ENCODE data around the gene CAVIN4. TPM values are rescaled to one million over a fixed set of nuclear protein-coding genes. Genes with fewer than 3 reads are reported as not detected.

CAVIN4 gene
- total RNA-seq, 5 donors from 2014 or later (not counting 1 experiment from before 2014, with no cell fraction given), result 0.13 to 0.26 (median 0.18) TPM; not detected in 1

DNA sequence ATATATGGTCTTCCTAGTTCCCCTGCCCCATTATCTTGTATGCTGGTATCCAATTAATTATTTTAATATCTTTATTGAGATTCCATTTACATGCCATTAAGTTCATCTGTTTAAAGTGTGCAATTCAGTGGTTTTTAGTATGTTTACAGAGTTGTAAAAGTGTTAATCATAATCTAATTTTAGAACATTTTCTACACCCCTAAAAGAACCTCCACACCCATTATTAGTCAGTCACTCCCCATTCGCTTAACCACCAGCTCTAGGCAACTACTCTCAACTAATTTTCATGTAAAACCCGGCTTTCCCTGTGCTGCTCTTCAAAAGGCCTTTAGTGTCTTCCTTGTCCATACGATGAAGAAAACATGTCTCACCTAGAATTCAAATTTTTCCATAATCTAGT lies 20.8 kb upstream of the CAVIN4 start:
- no peak overlapping the region for H3K27ac Mint-ChIP-seq
- DNase-seq, result no peak
- H3K9me3 Mint-ChIP-seq, result no peaks in the 10 kb centered on the region
- no peak overlapping the region for H3K4me3 Mint-ChIP-seq
- Histone ChIP-seq H3K4me1 (ENCODE audit: control insufficient read depth in 1 of 2, extremely low read depth in 1 of 2, insufficient read depth in 2 of 2, low read length in 2 of 2) (no peaks in the 10 kb centered on the region), H3K36me3 (ENCODE audit: control insufficient read depth in 2 of 2, extremely low read depth in 1 of 2, insufficient read depth in 1 of 2, low read length in 1 of 2) (no peaks in the 10 kb centered on the region), H3K9me3 (no peaks in the 10 kb centered on the region), H3K4me3 (ENCODE audit: control insufficient read depth in 1 of 2, extremely low read depth in 1 of 2, low read length in 1 of 2) (no peak overlapping the region), H3K27me3 (replicated peaks in 1 of 2; ENCODE audit: control insufficient read depth in 2 of 2, extremely low read depth in 1 of 2, insufficient read depth in 2 of 2, low read length in 1 of 2) (no peaks in the 10 kb centered on the region), H3K27ac (ENCODE audit: low read length) (no peak overlapping the region)
- 82% methylated on average over 3 of the region's 3 CpGs for WGBS (ENCODE audit: insufficient coverage)
- no peaks in the 10 kb centered on the region for H3K4me1 Mint-ChIP-seq
- ATAC-seq (replicated peaks in 1 of 4), result no peak
- no peaks in the 10 kb centered on the region for H3K36me3 Mint-ChIP-seq
- CTCF ChIA-PET, result interaction anchor here in 1 of 2 donors (0.6 kb wide), 2 partner anchors 32 to 624 kb away, joined by 4 read pairs; no protein-coding TSS in a partner anchor
- no peaks in the 10 kb centered on the region for H3K27me3 Mint-ChIP-seq
- POLR2A ChIA-PET, result no interaction called here

DNA sequence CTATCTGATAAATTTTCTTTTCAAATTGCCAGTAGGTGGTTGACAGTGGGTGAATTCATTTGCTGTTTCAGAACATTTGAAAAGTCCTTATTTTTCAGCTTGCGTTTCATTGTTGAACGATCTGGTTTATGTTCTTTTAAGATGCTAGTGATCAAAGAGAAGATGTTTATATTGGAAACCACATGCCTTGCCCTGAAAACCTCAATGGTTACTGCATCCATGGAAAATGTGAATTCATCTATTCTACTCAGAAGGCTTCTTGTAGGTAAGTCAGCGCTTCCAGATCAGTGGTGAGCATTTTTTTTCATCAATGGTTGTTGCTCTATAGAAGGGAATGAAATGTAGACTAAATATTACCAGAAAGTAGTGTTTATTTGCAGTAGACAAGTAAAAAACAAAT lies 16.6 kb upstream of the CAVIN4 start:
- Mint-ChIP-seq H3K36me3 (no peaks in the 10 kb centered on the region), H3K4me3 (no peak overlapping the region), H3K27ac (no peak overlapping the region), H3K9me3 (no peaks in the 10 kb centered on the region), H3K27me3 (no peaks in the 10 kb centered on the region), H3K4me1 (no peaks in the 10 kb centered on the region)
- ChIA-PET CTCF (no interaction called here), POLR2A (no interaction called here)
- WGBS (ENCODE audit: insufficient coverage), result no CpG with 5 or more reads among the region's 3 CpGs
- DNase-seq (no peak), ATAC-seq (replicated peaks in 1 of 4) (no peak)
- Histone ChIP-seq H3K27ac (ENCODE audit: low read length) (no peak overlapping the region), H3K4me1 (ENCODE audit: control insufficient read depth in 1 of 2, extremely low read depth in 1 of 2, insufficient read depth in 2 of 2, low read length in 2 of 2) (no peaks in the 10 kb centered on the region), H3K36me3 (ENCODE audit: control insufficient read depth in 2 of 2, extremely low read depth in 1 of 2, insufficient read depth in 1 of 2, low read length in 1 of 2) (no peaks in the 10 kb centered on the region), H3K27me3 (replicated peaks in 1 of 2; ENCODE audit: control insufficient read depth in 2 of 2, extremely low read depth in 1 of 2, insufficient read depth in 2 of 2, low read length in 1 of 2) (no peaks in the 10 kb centered on the region), H3K4me3 (ENCODE audit: control insufficient read depth in 1 of 2, extremely low read depth in 1 of 2, low read length in 1 of 2) (no peak overlapping the region), H3K9me3 (no peaks in the 10 kb centered on the region)

DNA sequence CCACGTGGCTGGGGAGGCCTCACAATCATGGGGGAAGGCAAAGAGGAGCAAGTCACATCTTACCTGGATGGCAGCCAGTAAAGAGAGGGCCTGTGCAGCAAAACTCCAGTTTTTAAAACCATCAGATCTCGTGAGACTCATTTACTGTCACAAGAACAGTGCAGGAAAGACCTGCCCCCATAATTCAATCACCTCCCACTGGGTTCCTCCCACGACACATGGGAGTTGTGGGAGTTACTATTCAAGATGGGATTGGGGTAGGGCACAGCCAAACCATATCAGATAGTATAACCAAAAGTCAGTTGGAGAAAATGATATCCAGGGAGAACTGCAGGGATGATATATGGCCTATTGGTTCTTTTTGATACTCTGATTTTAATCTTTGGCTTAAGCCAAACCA lies 10.0 kb upstream of the CAVIN4 start:
- peaks cover 5% of the 10 kb centered on the region for H3K36me3 Mint-ChIP-seq
- ChIA-PET CTCF (interaction anchor here in 1 of 2 donors (0.7 kb wide), 1 partner anchor 17 kb away, joined by 3 read pairs; no protein-coding TSS in a partner anchor), POLR2A (no interaction called here)
- 33% methylated on average over 1 of the region's 3 CpGs for whole genome bisulfite sequencing (ENCODE audit: insufficient coverage)
- H3K27me3 ChIP-seq (replicated peaks in 1 of 2; ENCODE audit: control insufficient read depth in 2 of 2, extremely low read depth in 1 of 2, insufficient read depth in 2 of 2, low read length in 1 of 2), result no peaks in the 10 kb centered on the region
- no peaks in the 10 kb centered on the region for H3K4me1 ChIP-seq (ENCODE audit: control insufficient read depth in 1 of 2, extremely low read depth in 1 of 2, insufficient read depth in 2 of 2, low read length in 2 of 2)
- no peaks in the 10 kb centered on the region for H3K36me3 ChIP-seq (ENCODE audit: control insufficient read depth in 2 of 2, extremely low read depth in 1 of 2, insufficient read depth in 1 of 2, low read length in 1 of 2)
- H3K4me3 Mint-ChIP-seq, result no peak overlapping the region
- no peaks in the 10 kb centered on the region for H3K4me1 Mint-ChIP-seq
- DNase-seq (no peak), ATAC-seq (replicated peaks in 1 of 4) (no peak)
- no peaks in the 10 kb centered on the region for H3K9me3 ChIP-seq
- H3K27ac Mint-ChIP-seq, result no peak overlapping the region
- no peak overlapping the region for H3K4me3 ChIP-seq (ENCODE audit: control insufficient read depth in 1 of 2, extremely low read depth in 1 of 2, low read length in 1 of 2)
- peaks cover 0 to 5% (median 0%) of the 10 kb centered on the region in 3 donors for H3K9me3 Mint-ChIP-seq
- no peaks in the 10 kb centered on the region for H3K27me3 Mint-ChIP-seq
- no peak overlapping the region for H3K27ac ChIP-seq (ENCODE audit: low read length)

DNA sequence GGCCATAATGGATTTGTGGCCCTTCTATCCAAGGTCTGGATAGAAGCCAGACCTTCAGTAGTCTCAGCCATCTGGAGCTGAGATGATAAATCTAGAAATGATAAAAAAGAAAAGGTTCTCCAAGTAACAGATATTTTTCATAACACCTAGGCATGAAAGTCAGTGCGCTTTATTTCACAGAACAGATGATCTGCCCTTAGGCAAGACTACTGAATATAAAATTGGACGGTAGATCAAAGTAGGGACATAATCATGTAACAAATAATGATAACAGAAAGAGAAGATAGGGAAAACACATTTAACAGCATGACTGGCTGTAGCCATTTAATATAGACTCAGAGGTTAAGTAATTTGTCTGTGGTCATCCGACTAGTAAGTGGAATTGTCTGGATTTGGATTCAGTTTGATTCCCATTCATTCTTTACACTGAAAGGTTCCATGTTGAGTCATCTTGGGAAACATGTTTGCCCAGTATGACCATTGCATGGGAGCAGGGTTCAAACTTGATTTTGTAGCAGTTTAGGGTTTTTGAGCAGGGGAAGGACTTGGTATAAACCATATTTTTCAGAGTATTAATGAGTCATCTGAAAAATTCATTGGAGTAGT lies 4.1 kb upstream of the CAVIN4 start:
- Mint-ChIP-seq H3K27ac (no peak overlapping the region), H3K36me3 (peaks cover 5% of the 10 kb centered on the region), H3K9me3 (peaks cover 0 to 5% (median 0%) of the 10 kb centered on the region in 3 donors), H3K4me1 (no peaks in the 10 kb centered on the region), H3K27me3 (no peaks in the 10 kb centered on the region), H3K4me3 (no peak overlapping the region)
- no peak overlapping the region for H3K4me3 ChIP-seq (ENCODE audit: control insufficient read depth in 1 of 2, extremely low read depth in 1 of 2, low read length in 1 of 2)
- H3K27me3 ChIP-seq (replicated peaks in 1 of 2; ENCODE audit: control insufficient read depth in 2 of 2, extremely low read depth in 1 of 2, insufficient read depth in 2 of 2, low read length in 1 of 2), result no peaks in the 10 kb centered on the region
- no peaks in the 10 kb centered on the region for H3K36me3 ChIP-seq (ENCODE audit: control insufficient read depth in 2 of 2, extremely low read depth in 1 of 2, insufficient read depth in 1 of 2, low read length in 1 of 2)
- POLR2A ChIA-PET, result no interaction called here
- DNase-seq (no peak), ATAC-seq (replicated peaks in 1 of 4) (no peak)
- H3K4me1 ChIP-seq (ENCODE audit: control insufficient read depth in 1 of 2, extremely low read depth in 1 of 2, insufficient read depth in 2 of 2, low read length in 2 of 2), result no peaks in the 10 kb centered on the region
- CTCF ChIA-PET, result interaction anchor here in 1 of 2 donors (0.7 kb wide), 1 partner anchor 257 kb away, joined by 4 read pairs; no protein-coding TSS in a partner anchor
- H3K9me3 ChIP-seq, result no peaks in the 10 kb centered on the region
- no CpG with 5 or more reads among the region's 3 CpGs for WGBS (ENCODE audit: insufficient coverage)
- no peak overlapping the region for H3K27ac ChIP-seq (ENCODE audit: low read length)

DNA sequence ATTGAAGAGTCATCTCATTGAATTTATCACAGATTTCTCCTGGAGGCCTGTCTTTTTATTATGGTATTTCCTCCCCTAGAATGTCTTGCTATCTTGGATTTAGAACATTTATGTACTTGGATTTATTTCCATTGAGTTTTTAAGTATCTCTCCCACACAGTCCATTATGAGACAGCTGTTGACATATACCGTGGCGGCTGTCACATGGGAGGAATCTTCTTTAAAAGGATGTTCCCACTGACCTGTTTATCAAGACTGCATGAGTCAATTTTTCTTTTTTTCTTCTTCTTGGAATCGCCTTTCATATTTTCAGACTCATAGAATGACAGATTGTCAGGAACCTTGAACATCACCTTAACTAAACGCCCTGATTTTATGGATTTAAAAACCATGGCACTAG lies 2.9 kb upstream of the CAVIN4 start:
- Histone ChIP-seq H3K4me3 (ENCODE audit: control insufficient read depth in 1 of 2, extremely low read depth in 1 of 2, low read length in 1 of 2) (no peak overlapping the region), H3K4me1 (ENCODE audit: control insufficient read depth in 1 of 2, extremely low read depth in 1 of 2, insufficient read depth in 2 of 2, low read length in 2 of 2) (no peaks in the 10 kb centered on the region), H3K27me3 (replicated peaks in 1 of 2; ENCODE audit: control insufficient read depth in 2 of 2, extremely low read depth in 1 of 2, insufficient read depth in 2 of 2, low read length in 1 of 2) (no peaks in the 10 kb centered on the region), H3K36me3 (ENCODE audit: control insufficient read depth in 2 of 2, extremely low read depth in 1 of 2, insufficient read depth in 1 of 2, low read length in 1 of 2) (no peaks in the 10 kb centered on the region), H3K9me3 (no peaks in the 10 kb centered on the region), H3K27ac (ENCODE audit: low read length) (no peak overlapping the region)
- DNase-seq (no peak), ATAC-seq (replicated peaks in 1 of 4) (no peak)
- Mint-ChIP-seq H3K9me3 (peaks cover 0 to 5% (median 0%) of the 10 kb centered on the region in 3 donors), H3K4me3 (no peak overlapping the region), H3K27ac (no peak overlapping the region), H3K36me3 (peaks cover 5% of the 10 kb centered on the region), H3K4me1 (no peaks in the 10 kb centered on the region), H3K27me3 (no peaks in the 10 kb centered on the region)
- no CpG with 5 or more reads among the region's 4 CpGs for WGBS (ENCODE audit: insufficient coverage)
- ChIA-PET CTCF (no interaction called here), POLR2A (no interaction called here)

DNA sequence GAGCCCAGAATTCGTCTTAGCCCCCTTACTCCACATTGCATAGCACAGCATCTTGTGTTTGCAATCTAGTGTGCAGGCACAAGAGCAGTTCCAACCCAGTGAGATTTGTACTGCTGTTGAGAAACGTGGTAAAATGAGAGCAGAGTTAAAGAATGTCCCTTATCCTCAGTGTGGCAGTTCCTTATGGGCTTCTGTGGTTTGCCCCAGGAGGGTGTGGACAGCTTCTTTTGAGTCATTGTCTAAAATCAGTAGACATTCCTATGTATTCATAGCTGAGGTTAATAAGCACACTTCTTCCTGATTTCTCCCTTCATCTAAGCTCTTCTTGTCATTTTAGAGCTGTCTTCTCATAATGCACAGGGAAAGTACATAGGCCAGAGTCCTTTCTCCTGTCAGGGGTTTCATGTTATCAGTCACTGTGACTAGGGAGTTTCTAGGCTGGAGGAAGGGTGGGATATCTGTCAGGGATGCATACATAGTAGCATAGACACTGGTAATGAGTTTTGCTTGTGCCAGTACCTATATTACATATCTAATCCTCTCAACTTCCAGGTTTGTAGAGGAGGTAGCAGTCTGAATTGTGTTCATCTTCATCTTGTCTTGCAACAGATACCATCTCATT lies 2.0 kb upstream of the CAVIN4 start:
- H3K27ac ChIP-seq (ENCODE audit: low read length), result no peak overlapping the region
- H3K4me3 Mint-ChIP-seq, result no peak overlapping the region
- no peaks in the 10 kb centered on the region for H3K36me3 Mint-ChIP-seq
- WGBS (ENCODE audit: insufficient coverage), result 38% methylated on average over 1 of the region's 2 CpGs
- H3K27ac Mint-ChIP-seq, result no peak overlapping the region
- H3K27me3 ChIP-seq (replicated peaks in 1 of 2; ENCODE audit: control insufficient read depth in 2 of 2, extremely low read depth in 1 of 2, insufficient read depth in 2 of 2, low read length in 1 of 2), result no peaks in the 10 kb centered on the region
- H3K9me3 Mint-ChIP-seq, result no peaks in the 10 kb centered on the region
- no peaks in the 10 kb centered on the region for H3K27me3 Mint-ChIP-seq
- H3K4me1 Mint-ChIP-seq, result no peaks in the 10 kb centered on the region
- no peaks in the 10 kb centered on the region for H3K4me1 ChIP-seq (ENCODE audit: control insufficient read depth in 1 of 2, extremely low read depth in 1 of 2, insufficient read depth in 2 of 2, low read length in 2 of 2)
- H3K36me3 ChIP-seq (ENCODE audit: control insufficient read depth in 2 of 2, extremely low read depth in 1 of 2, insufficient read depth in 1 of 2, low read length in 1 of 2), result no peaks in the 10 kb centered on the region
- ChIA-PET CTCF (no interaction called here), POLR2A (no interaction called here)
- ATAC-seq (replicated peaks in 1 of 4), result no peak
- no peak overlapping the region for H3K4me3 ChIP-seq (ENCODE audit: control insufficient read depth in 1 of 2, extremely low read depth in 1 of 2, low read length in 1 of 2)
- no peaks in the 10 kb centered on the region for H3K9me3 ChIP-seq
- DNase-seq, result no peak

All from T-cell (primary cell).